ENCODE data around the gene ATP8B2.
"Not testable (repeated sequence)": the region's sequence is repeated elsewhere in the genome, so short reads cannot be mapped to it uniquely, and the experiment has no call there.

GRCh38 chr1:154360881-154361280 lies 35.6 kb downstream of the ATP8B2 start:
- TF ChIP-seq POLR2AphosphoS5, CTCF (IDR thresholded peaks at IDR 0.05): not testable (repeated sequence)
